Occipital lobe (tissue), 2 donors: ENCODE data around the gene MMP25. TPM values are rescaled to one million over a fixed set of nuclear protein-coding genes. Genes with fewer than 3 reads are reported as not detected.
A peak's percentile ranks its signal among the peaks of the same experiment; 100 is the strongest.
"Not testable (repeated sequence)": the region's sequence is repeated elsewhere in the genome, so short reads cannot be mapped to it uniquely, and the experiment has no call there.

ENCODE experiments used
- DNase-seq: peaks from one replicate; lab custom pipeline; 2025; lab: John Stamatoyannopoulos, UW
- total RNA-seq: library from RNA; depleted of rRNA; stranded (reverse); fragments of >200 nt; gene quantifications from one replicate; pipeline ENCODE4 v1.2.3, GENCODE V29; 2014

MMP25 gene
- total RNA-seq, 1 donor from 2014 or later, result 0.62 TPM

- DNase-seq, result no peak
Measured at GRCh38 chr16:3054965-3055733, 8.8 kb downstream of the MMP25 start.

GRCh38 chr16:3055734-3056115, 9.4 kb downstream of the MMP25 start:
- not testable (repeated sequence) for DNase-seq

- DNase-seq, result no peak
Measured at GRCh38 chr16:3056336-3057180, 10.2 kb downstream of the MMP25 start.

GRCh38 chr16:3057181-3058138, 11.1 kb downstream of the MMP25 start:
- DNase-seq, result no peak

- DNase-seq, result no peak
Measured at GRCh38 chr16:3058139-3059030, 12.0 kb downstream of the MMP25 start.

GRCh38 chr16:3059041-3059722, 12.8 kb downstream of the MMP25 start:
- DNase-seq, result peak; percentile 77

- DNase-seq, result no peak
Measured at GRCh38 chr16:3059723-3060242, 13.4 kb downstream of the MMP25 start.

GRCh38 chr16:3060339-3061127, 14.2 kb downstream of the MMP25 start:
- no peak for DNase-seq

- no peak for DNase-seq
Measured at GRCh38 chr16:3062553-3062952, 16.2 kb downstream of the MMP25 start.

GRCh38 chr16:3063625-3064386, 17.4 kb downstream of the MMP25 start:
- DNase-seq, result no peak

- DNase-seq, result no peak
Measured at GRCh38 chr16:3065069-3065741, 18.8 kb downstream of the MMP25 start, which contains the start of gene IL32. IL32 (plus strand) TSS chr16:3065640; CDS start chr16:3065812, 172 bp downstream.

- no peak for DNase-seq
Measured at GRCh38 chr16:3065742-3066439, 19.5 kb downstream of the MMP25 start.

GRCh38 chr16:3066440-3066748, 20.0 kb downstream of the MMP25 start:
- DNase-seq, result no peak

GRCh38 chr16:3068487-3068886, 22.1 kb downstream of the MMP25 start:
- no peak for DNase-seq

- DNase-seq, result not testable (repeated sequence)
Measured at GRCh38 chr16:3069146-3069545, 22.8 kb downstream of the MMP25 start.

- no peak for DNase-seq
Measured at GRCh38 chr16:3070608-3071111, 24.3 kb downstream of the MMP25 start.

- DNase-seq, result no peak
Measured at GRCh38 chr16:3071655-3072054, 25.3 kb downstream of the MMP25 start.
